Duodenal mucosa (tissue), 2 donors: ENCODE measurements around the gene C2CD2.
"Not testable (repeated sequence)": the region's sequence is repeated elsewhere in the genome, so short reads cannot be mapped to it uniquely, and the experiment has no call there.

ENCODE experiments used
- H3K27ac ChIP-seq: one replicate; pipeline ENCODE4 v1.7.0; 2013; ENCODE audit warnings: low read depth, low read length
- H3K27me3 ChIP-seq, 2 donors: one replicate each; pipeline ENCODE4 v1.7.0; 2013; ENCODE audit warnings: low read length in 2 of 2, control low read depth in 1 of 2; ENCODE audit not compliant: insufficient read depth in 2 of 2, control insufficient read depth in 1 of 2
- H3K36me3 ChIP-seq, 2 donors: one replicate each; pipeline ENCODE4 v1.7.0; 2013; ENCODE audit warnings: low read length in 2 of 2, control low read depth in 1 of 2; ENCODE audit not compliant: insufficient read depth in 2 of 2, control insufficient read depth in 1 of 2
- H3K4me1 ChIP-seq, 2 donors: one replicate each; pipeline ENCODE4 v1.7.0; 2013; ENCODE audit warnings: low read length in 2 of 2, control low read depth in 1 of 2; ENCODE audit not compliant: insufficient read depth in 2 of 2, control insufficient read depth in 1 of 2
- H3K4me3 ChIP-seq, 2 donors: one replicate each; pipeline ENCODE4 v1.7.0; 2013; ENCODE audit warnings: low read length in 2 of 2, low read depth in 1 of 2
- H3K9ac ChIP-seq, 2 donors: one replicate each; pipeline ENCODE4 v1.7.0; 2013; ENCODE audit warnings: low read length in 2 of 2, low read depth in 1 of 2
- H3K9me3 ChIP-seq, 2 donors: one replicate each; pipeline ENCODE4 v1.7.0; 2013; ENCODE audit warnings: low read length in 2 of 2, control low read depth in 1 of 2; ENCODE audit not compliant: control insufficient read depth in 1 of 2

Gene C2CD2

GRCh38 chr21:41950941-41951351 is 2.9 kb downstream of the C2CD2 start:
- no peak overlapping the region for H3K27ac ChIP-seq
- H3K4me1 ChIP-seq = peaks cover 10 to 14% of the 10 kb centered on the region in 2 donors
- H3K9me3 ChIP-seq = no peaks in the 10 kb centered on the region
- no peak overlapping the region for H3K4me3 ChIP-seq
- H3K27me3 ChIP-seq = no peaks in the 10 kb centered on the region
- no peak overlapping the region for H3K9ac ChIP-seq
- H3K36me3 ChIP-seq = no peaks in the 10 kb centered on the region

- not testable (repeated sequence) for H3K27me3 ChIP-seq, H3K36me3 ChIP-seq, H3K9ac ChIP-seq, H3K4me3 ChIP-seq, H3K9me3 ChIP-seq, H3K27ac ChIP-seq
- H3K4me1 ChIP-seq = peaks cover 10 to 14% of the 10 kb centered on the region in 2 donors
These were observed 4.2 kb downstream of the C2CD2 start for GRCh38 chr21:41949631-41950030.

GRCh38 chr21:41948901-41949300 is 4.9 kb downstream of the C2CD2 start:
- no peak overlapping the region for H3K27ac ChIP-seq
- H3K27me3 ChIP-seq = no peaks in the 10 kb centered on the region
- H3K36me3 ChIP-seq = no peaks in the 10 kb centered on the region
- H3K9ac ChIP-seq = no peak overlapping the region
- H3K9me3 ChIP-seq = no peaks in the 10 kb centered on the region
- H3K4me3 ChIP-seq = no peak overlapping the region
- peaks cover 10 to 14% of the 10 kb centered on the region in 2 donors for H3K4me1 ChIP-seq

GRCh38 chr21:41948078-41948895 is 5.5 kb downstream of the C2CD2 start:
- Histone ChIP-seq H3K27me3 (no peaks in the 10 kb centered on the region), H3K9ac (no peak overlapping the region), H3K27ac (no peak overlapping the region), H3K4me3 (no peak overlapping the region), H3K9me3 (no peaks in the 10 kb centered on the region), H3K4me1 (peaks cover 10 to 14% of the 10 kb centered on the region in 2 donors), H3K36me3 (no peaks in the 10 kb centered on the region)

- H3K36me3 ChIP-seq = peaks cover 0 to 2% of the 10 kb centered on the region in 2 donors
- no peaks in the 10 kb centered on the region for H3K4me1 ChIP-seq
- H3K27ac ChIP-seq = no peak overlapping the region
- no peak overlapping the region for H3K4me3 ChIP-seq
- H3K27me3 ChIP-seq = no peaks in the 10 kb centered on the region
- no peak overlapping the region for H3K9ac ChIP-seq
- no peaks in the 10 kb centered on the region for H3K9me3 ChIP-seq
These were observed 7.8 kb downstream of the C2CD2 start for GRCh38 chr21:41945982-41946381.

GRCh38 chr21:41943851-41944250 is 10.0 kb downstream of the C2CD2 start:
- no peak overlapping the region for H3K4me3 ChIP-seq
- no peak overlapping the region for H3K27ac ChIP-seq
- H3K9ac ChIP-seq = no peak overlapping the region
- H3K9me3 ChIP-seq = no peaks in the 10 kb centered on the region
- H3K27me3 ChIP-seq = no peaks in the 10 kb centered on the region
- H3K4me1 ChIP-seq = no peaks in the 10 kb centered on the region
- H3K36me3 ChIP-seq = peaks cover 0 to 3% of the 10 kb centered on the region in 2 donors

- Histone ChIP-seq H3K27me3 (no peaks in the 10 kb centered on the region), H3K4me1 (no peaks in the 10 kb centered on the region), H3K27ac (no peak overlapping the region), H3K9ac (no peak overlapping the region), H3K9me3 (no peaks in the 10 kb centered on the region), H3K4me3 (no peak overlapping the region), H3K36me3 (peaks cover 0 to 3% of the 10 kb centered on the region in 2 donors)
These were observed 11.4 kb downstream of the C2CD2 start for GRCh38 chr21:41942457-41942856.

GRCh38 chr21:41941941-41942340 is 11.9 kb downstream of the C2CD2 start:
- Histone ChIP-seq H3K27me3 (no peaks in the 10 kb centered on the region), H3K9ac (no peak overlapping the region), H3K9me3 (no peaks in the 10 kb centered on the region), H3K36me3 (peaks cover 0 to 3% of the 10 kb centered on the region in 2 donors), H3K27ac (no peak overlapping the region), H3K4me1 (no peaks in the 10 kb centered on the region), H3K4me3 (no peak overlapping the region)

- H3K9ac ChIP-seq = no peak overlapping the region
- no peak overlapping the region for H3K27ac ChIP-seq
- H3K4me3 ChIP-seq = no peak overlapping the region
- H3K9me3 ChIP-seq = no peaks in the 10 kb centered on the region
- peaks cover 0 to 3% of the 10 kb centered on the region in 2 donors for H3K36me3 ChIP-seq
- H3K4me1 ChIP-seq = no peaks in the 10 kb centered on the region
- H3K27me3 ChIP-seq = no peaks in the 10 kb centered on the region
These were observed 13.4 kb downstream of the C2CD2 start for GRCh38 chr21:41940431-41940830.

- H3K27me3 ChIP-seq = no peaks in the 10 kb centered on the region
- H3K9ac ChIP-seq = no peak overlapping the region
- H3K9me3 ChIP-seq = no peaks in the 10 kb centered on the region
- peaks cover 0 to 3% of the 10 kb centered on the region in 2 donors for H3K36me3 ChIP-seq
- H3K27ac ChIP-seq = no peak overlapping the region
- no peaks in the 10 kb centered on the region for H3K4me1 ChIP-seq
- no peak overlapping the region for H3K4me3 ChIP-seq
These were observed 14.4 kb downstream of the C2CD2 start for GRCh38 chr21:41939391-41939790.
